ENCODE measurements around the gene C1QL3. TPM values are rescaled to one million over a fixed set of nuclear protein-coding genes. Genes with fewer than 3 reads are reported as not detected.

Gene C1QL3
- total RNA-seq, 1 donor from 2014 or later, result not detected

- Histone ChIP-seq H3K27me3 (ENCODE audit: control insufficient read depth in 3 of 3, insufficient read depth in 3 of 3, low read length in 3 of 3) (no peaks in the 10 kb centered on the region), H3K27ac (ENCODE audit: low read depth, low read length) (no peak overlapping the region), H3K36me3 (ENCODE audit: control insufficient read depth in 3 of 3, insufficient read depth in 3 of 3, low read length in 3 of 3) (peaks cover 0 to 2% (median 0%) of the 10 kb centered on the region in 3 donors), H3K4me3 (ENCODE audit: low read length in 3 of 3) (no peak overlapping the region), H3K9ac (ENCODE audit: low read depth in 1 of 3, low read length in 3 of 3) (no peak overlapping the region), H3K9me3 (ENCODE audit: control insufficient read depth in 3 of 3, low read length in 3 of 3) (no peaks in the 10 kb centered on the region), H3K4me1 (ENCODE audit: control insufficient read depth in 3 of 3, insufficient read depth in 3 of 3, low read length in 3 of 3) (no peaks in the 10 kb centered on the region)
Measured at GRCh38 chr10:16466001-16466400, 55.7 kb downstream of the C1QL3 start.

Small RNAs within 50 kb of the gene (small RNA-seq; reads per million reads assigned to genes)
- gene RNU2-18P, result 1.0 reads per million, percentile 79 among the genes with 10 or more reads in this experiment

Other genes starting within 250 kb of the C1QL3 start
- gene PTER, start 84.9 kb downstream of the C1QL3 start, total RNA-seq, result 9.9 TPM